CD4-positive, alpha-beta T cell treated with Interleukin-15 for 1 hour (primary cell): ENCODE data around the gene RALGPS1.

Source experiments
- DNase-seq: peaks from one replicate; pipeline ENCODE4 v3.0.0-alpha.2; 2020

Gene RALGPS1

GRCh38 chr9:127084076-127085039 lies 169.8 kb downstream of the RALGPS1 start:
- no peak for DNase-seq

GRCh38 chr9:127085186-127085585 lies 170.6 kb downstream of the RALGPS1 start:
- no peak for DNase-seq

- no peak for DNase-seq
Observed at GRCh38 chr9:127086771-127087170, 172.2 kb downstream of the RALGPS1 start.

- no peak for DNase-seq
Observed at GRCh38 chr9:127087411-127087810, 172.8 kb downstream of the RALGPS1 start.

GRCh38 chr9:127087836-127088235 lies 173.3 kb downstream of the RALGPS1 start:
- no peak for DNase-seq

- no peak for DNase-seq
Observed at GRCh38 chr9:127088724-127089615, 174.4 kb downstream of the RALGPS1 start.

GRCh38 chr9:127089631-127090081 lies 175.1 kb downstream of the RALGPS1 start:
- no peak for DNase-seq

GRCh38 chr9:127090341-127090985 lies 175.9 kb downstream of the RALGPS1 start:
- DNase-seq, result no peak

- no peak for DNase-seq
Observed at GRCh38 chr9:127091526-127091925, 176.9 kb downstream of the RALGPS1 start.

GRCh38 chr9:127092041-127092608 lies 177.5 kb downstream of the RALGPS1 start:
- DNase-seq, result no peak

- DNase-seq, result no peak
Observed at GRCh38 chr9:127093319-127094020, 178.9 kb downstream of the RALGPS1 start.

- DNase-seq, result no peak
Observed at GRCh38 chr9:127095411-127095810, 180.8 kb downstream of the RALGPS1 start.

- no peak for DNase-seq
Observed at GRCh38 chr9:127096208-127096607, 181.6 kb downstream of the RALGPS1 start.

GRCh38 chr9:127097683-127098082 lies 183.1 kb downstream of the RALGPS1 start:
- DNase-seq, result no peak

- no peak for DNase-seq
Observed at GRCh38 chr9:127098916-127099553, 184.5 kb downstream of the RALGPS1 start.

GRCh38 chr9:127099664-127100063 lies 185.1 kb downstream of the RALGPS1 start:
- DNase-seq, result no peak

GRCh38 chr9:127102176-127102575 lies 187.6 kb downstream of the RALGPS1 start:
- no peak for DNase-seq

- no peak for DNase-seq
Observed at GRCh38 chr9:127102788-127103187, 188.2 kb downstream of the RALGPS1 start.

- DNase-seq, result no peak
Observed at GRCh38 chr9:127104581-127105311, 190.2 kb downstream of the RALGPS1 start.

- no peak for DNase-seq
Observed at GRCh38 chr9:127105805-127106465, 191.4 kb downstream of the RALGPS1 start.
